Kidney epithelial cell (primary cell): Measurements from ENCODE around the gene PLEKHF1. TPM values are rescaled to one million over a fixed set of nuclear protein-coding genes. Genes with fewer than 3 reads are reported as not detected.

Source experiments
- DNase-seq: peaks from one replicate; pipeline ENCODE4 v3.0.0-alpha.2; 2010; ENCODE audit warnings: low read depth
- H3K27me3 ChIP-seq: 2 replicates; pipeline ENCODE4 v1.6.0; 2011; ENCODE audit warnings: low read length; ENCODE audit not compliant: control insufficient read depth, insufficient read depth
- H3K36me3 ChIP-seq: 2 replicates; pipeline ENCODE4 v1.5.1; 2011; ENCODE audit warnings: low read length; ENCODE audit not compliant: control insufficient read depth, insufficient read depth
- H3K4me3 ChIP-seq: 2 replicates; pipeline ENCODE4 v1.5.1; 2011; ENCODE audit warnings: low read depth, mild to moderate bottlenecking, control low read depth, low read length
- CTCF ChIP-seq: IDR thresholded peaks from 2 replicates; pipeline ENCODE4 v1.5.1; 2011; ENCODE audit warnings: mild to moderate bottlenecking, moderate library complexity, low read length, control low read depth, inconsistent platforms; ENCODE audit not compliant: insufficient read depth, poor library complexity, severe bottlenecking
- total RNA-seq: library from RNA; depleted of rRNA; stranded (reverse); fragments of >200 nt; gene quantifications from 2 replicates; pipeline ENCODE4 v1.2.3, GENCODE V29; 2015

Gene PLEKHF1
- total RNA-seq, 1 donor from 2014 or later, result 59.0 TPM

DNA sequence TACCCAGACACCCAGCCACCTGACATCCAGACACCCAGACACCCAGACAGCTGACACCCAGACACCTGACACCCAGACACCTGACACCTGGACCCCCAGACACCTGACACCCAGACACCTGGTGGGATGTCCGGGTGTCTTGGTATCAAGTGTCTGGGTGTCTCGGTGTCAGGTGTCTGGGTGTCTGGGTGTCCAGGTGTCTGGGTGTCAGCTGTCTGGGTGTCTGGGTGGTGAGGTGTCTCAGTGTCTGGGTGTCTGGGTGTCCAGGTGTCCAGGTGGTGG lies 31.2 kb downstream of the PLEKHF1 start:
- no peak for TF ChIP-seq CTCF
- Histone ChIP-seq H3K27me3 (no peaks in the 10 kb centered on the region), H3K4me3 (no peak overlapping the region), H3K36me3 (no peaks in the 10 kb centered on the region)
- DNase-seq, result no peak

DNA sequence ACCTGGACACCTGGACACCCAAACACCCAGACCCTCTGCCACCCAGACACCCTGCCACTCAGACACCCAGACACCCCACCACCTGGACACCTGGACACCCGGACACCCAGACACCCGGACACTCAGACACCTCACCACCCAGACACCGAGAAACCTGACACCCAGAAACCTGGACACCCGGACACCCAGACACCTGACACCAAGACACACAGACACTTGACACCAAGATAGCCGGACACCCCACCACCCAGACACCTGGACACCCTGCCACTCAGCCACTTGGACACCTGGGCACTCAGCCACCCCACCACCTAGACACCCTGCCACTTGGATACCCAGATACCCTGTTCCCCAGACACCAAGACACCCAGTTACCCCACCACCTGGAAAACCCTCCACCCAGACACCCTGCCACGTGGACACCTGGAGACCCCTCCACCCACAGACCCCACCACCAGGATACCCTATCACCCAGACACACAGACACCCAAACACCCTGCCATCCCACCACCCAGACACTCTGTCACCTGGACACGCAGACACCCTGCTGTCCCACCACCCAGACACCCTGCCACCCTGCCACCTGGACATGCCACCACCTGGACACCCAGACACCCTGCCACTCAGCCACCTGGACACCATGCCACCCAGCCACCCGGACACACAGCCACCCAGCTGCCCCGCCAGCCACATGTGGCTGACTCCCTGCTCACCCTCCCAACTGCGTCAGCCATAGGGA lies 32.4 kb downstream of the PLEKHF1 start:
- no peak for DNase-seq
- no peaks in the 10 kb centered on the region for H3K27me3 ChIP-seq
- no peak overlapping the region for H3K4me3 ChIP-seq
- H3K36me3 ChIP-seq, result no peaks in the 10 kb centered on the region
- no peak for TF ChIP-seq CTCF

GRCh38 chr19:29699861-29700260 lies 34.6 kb downstream of the PLEKHF1 start:
- Histone ChIP-seq H3K36me3 (no peaks in the 10 kb centered on the region), H3K27me3 (no peaks in the 10 kb centered on the region), H3K4me3 (no peak overlapping the region)
- no peak for TF ChIP-seq CTCF
- DNase-seq, result no peak

GRCh38 chr19:29700498-29700897 lies 35.2 kb downstream of the PLEKHF1 start:
- H3K4me3 ChIP-seq, result no peak overlapping the region
- no peaks in the 10 kb centered on the region for H3K27me3 ChIP-seq
- no peaks in the 10 kb centered on the region for H3K36me3 ChIP-seq
- no peak for TF ChIP-seq CTCF
- no peak for DNase-seq

DNA sequence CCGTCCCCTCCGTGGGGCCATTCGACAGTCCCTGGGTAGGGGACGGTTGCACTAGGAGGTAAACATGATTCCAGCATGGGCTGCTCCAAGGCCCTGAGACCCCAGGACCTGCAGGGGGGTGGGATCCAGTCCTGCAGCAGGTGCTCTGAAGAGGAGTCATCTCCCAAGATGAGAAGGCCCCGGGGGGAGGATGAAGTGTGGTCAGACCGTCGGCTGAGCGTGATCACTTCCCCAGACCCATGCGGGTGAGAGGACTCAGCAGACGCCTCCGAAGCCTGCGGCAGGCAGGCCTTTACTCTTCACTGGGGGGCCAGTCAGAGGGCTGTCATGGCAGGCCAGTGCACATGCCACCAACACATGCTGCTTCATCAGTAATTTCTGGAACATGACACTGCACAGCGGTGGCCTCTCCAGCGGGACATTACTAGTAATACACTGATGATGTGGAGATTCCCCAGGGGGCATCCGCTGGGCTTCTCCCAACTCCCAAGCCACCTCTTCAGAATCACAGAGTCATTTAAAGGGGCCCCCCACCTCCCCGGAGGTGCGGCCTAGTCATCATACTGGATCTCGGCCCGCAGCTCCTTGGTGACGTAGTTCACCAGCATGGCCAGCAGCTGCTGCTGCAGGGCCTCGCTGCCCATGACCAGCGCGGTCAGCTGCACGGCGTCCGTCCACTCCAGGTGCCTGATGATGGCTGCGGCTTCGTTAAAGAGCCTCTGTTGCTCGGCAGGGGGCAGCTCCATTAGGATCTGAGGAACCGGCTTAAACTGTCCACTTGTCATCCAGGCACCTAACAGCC lies 37.1 kb downstream of the PLEKHF1 start:
- TF ChIP-seq CTCF, result no peak
- no peak for DNase-seq
- no peak overlapping the region for H3K4me3 ChIP-seq
- H3K36me3 ChIP-seq, result peaks cover 1% of the 10 kb centered on the region
- no peaks in the 10 kb centered on the region for H3K27me3 ChIP-seq
